T-cell (primary cell): ENCODE results near the gene C10orf90. TPM values are rescaled to one million over a fixed set of nuclear protein-coding genes. Genes with fewer than 3 reads are reported as not detected.

Experiments
- ATAC-seq, 4 experiments: fragments of 200-7000 bp in 3 of 4; fragments of 150-1000 bp in 1 of 4; cut with Tn5 transposase; replicated peaks in 1 of 4; 1 replicate in 3 of 4; 2 replicates in 1 of 4; pipeline ENCODE4 v1.10.0; 2021; ENCODE audit warnings: moderate library complexity in 3 of 4, mild to moderate bottlenecking in 2 of 4, moderate number of reproducible peaks in 1 of 4
- CTCF ChIA-PET, 2 donors: fragments of 300-600 bp; sonication (Branson Sonifier 250); formaldehyde crosslinking; loops; one replicate each; lab custom pipeline; 2022; ENCODE audit warnings: antibody characterized with exemption in 2 of 2; lab: Charles Lee
- POLR2A ChIA-PET, 2 donors: fragments of 300-600 bp; sonication (Branson Sonifier 250); formaldehyde crosslinking; loops; one replicate each; lab custom pipeline; 2022; ENCODE audit warnings: antibody characterized with exemption in 2 of 2; lab: Charles Lee
- DNase-seq, 35 experiments: peaks; one replicate each; pipeline versions ENCODE4 v3.0.0 to v3.0.0-alpha.2; 2013 to 2023
- H3K27ac ChIP-seq: one replicate; pipeline ENCODE4 v1.5.1; 2013; ENCODE audit warnings: low read length
- H3K27me3 ChIP-seq, 2 experiments: replicated peaks in 1 of 2; 1 replicate in 1 of 2; 2 replicates in 1 of 2; pipeline versions ENCODE4 v1.6.1 to v1.7.0; 2013; ENCODE audit warnings: low read length in 1 of 2, mixed read lengths in 1 of 2; ENCODE audit not compliant: control insufficient read depth in 2 of 2, insufficient read depth in 2 of 2; ENCODE audit errors: extremely low read depth in 1 of 2
- H3K36me3 ChIP-seq, 2 donors: 1 replicate in 1 of 2; 2 replicates in 1 of 2; pipeline versions ENCODE4 v1.6.1 to v1.7.0; 2013; ENCODE audit warnings: low read length in 1 of 2; ENCODE audit not compliant: control insufficient read depth in 2 of 2, insufficient read depth in 1 of 2; ENCODE audit errors: extremely low read depth in 1 of 2
- H3K4me1 ChIP-seq, 2 experiments: 1 replicate in 1 of 2; 2 replicates in 1 of 2; pipeline versions ENCODE4 v1.6.1 to v1.7.0; 2013; ENCODE audit warnings: low read length in 2 of 2, mixed read lengths in 1 of 2; ENCODE audit not compliant: insufficient read depth in 2 of 2, control insufficient read depth in 1 of 2; ENCODE audit errors: extremely low read depth in 1 of 2
- H3K4me3 ChIP-seq, 2 donors: 1 replicate in 1 of 2; 2 replicates in 1 of 2; pipeline versions ENCODE4 v1.5.1 to v1.7.0; 2013; ENCODE audit warnings: mild to moderate bottlenecking in 2 of 2, low read length in 1 of 2, moderate library complexity in 1 of 2; ENCODE audit not compliant: control insufficient read depth in 1 of 2; ENCODE audit errors: extremely low read depth in 1 of 2
- H3K9me3 ChIP-seq: 2 replicates; pipeline ENCODE4 v1.7.0; 2013
- H3K27ac Mint-ChIP-seq, 2 donors: one replicate each; pipeline ENCODE4 v1.8.0; 2020 to 2021; ENCODE audit warnings: mild to moderate bottlenecking in 2 of 2, mixed read lengths in 2 of 2
- H3K27me3 Mint-ChIP-seq, 2 donors: one replicate each; pipeline ENCODE4 v1.8.0; 2021 to 2022; ENCODE audit warnings: mixed read lengths in 2 of 2
- H3K36me3 Mint-ChIP-seq: one replicate; pipeline ENCODE4 v1.8.0; 2021; ENCODE audit warnings: mixed read lengths
- H3K4me1 Mint-ChIP-seq, 3 donors: one replicate each; pipeline ENCODE4 v1.8.0; 2020 to 2022; ENCODE audit warnings: mixed read lengths in 3 of 3, mild to moderate bottlenecking in 1 of 3
- H3K4me3 Mint-ChIP-seq, 3 donors: one replicate each; pipeline ENCODE4 v1.8.0; 2020 to 2022; ENCODE audit warnings: mild to moderate bottlenecking in 3 of 3, mixed read lengths in 3 of 3, moderate library complexity in 3 of 3
- H3K9me3 Mint-ChIP-seq, 3 donors: one replicate each; pipeline ENCODE4 v1.8.0; 2020 to 2022; ENCODE audit warnings: mixed read lengths in 3 of 3
- WGBS: methylation state at CpG from one replicate; pipeline ENCODE4 v1.1.5; 2013; ENCODE audit warnings: missing lambda C conversion rate; ENCODE audit not compliant: insufficient coverage; 5-methylcytosine and 5-hydroxymethylcytosine counted together
- total RNA-seq, 35 experiments: library from RNA in 6 of 35; stranded (reverse) in 6 of 35; fragments of 120-200 nt in 1 of 35; gene quantifications; one replicate each; pipeline versions ENCODE4 v1.2.1 to v1.2.4 and lab custom pipeline; 2013 to 2026

Gene C10orf90
- total RNA-seq, 5 donors from 2014 or later (not counting 1 experiment from before 2014, with no cell fraction given) = not detected

DNA sequence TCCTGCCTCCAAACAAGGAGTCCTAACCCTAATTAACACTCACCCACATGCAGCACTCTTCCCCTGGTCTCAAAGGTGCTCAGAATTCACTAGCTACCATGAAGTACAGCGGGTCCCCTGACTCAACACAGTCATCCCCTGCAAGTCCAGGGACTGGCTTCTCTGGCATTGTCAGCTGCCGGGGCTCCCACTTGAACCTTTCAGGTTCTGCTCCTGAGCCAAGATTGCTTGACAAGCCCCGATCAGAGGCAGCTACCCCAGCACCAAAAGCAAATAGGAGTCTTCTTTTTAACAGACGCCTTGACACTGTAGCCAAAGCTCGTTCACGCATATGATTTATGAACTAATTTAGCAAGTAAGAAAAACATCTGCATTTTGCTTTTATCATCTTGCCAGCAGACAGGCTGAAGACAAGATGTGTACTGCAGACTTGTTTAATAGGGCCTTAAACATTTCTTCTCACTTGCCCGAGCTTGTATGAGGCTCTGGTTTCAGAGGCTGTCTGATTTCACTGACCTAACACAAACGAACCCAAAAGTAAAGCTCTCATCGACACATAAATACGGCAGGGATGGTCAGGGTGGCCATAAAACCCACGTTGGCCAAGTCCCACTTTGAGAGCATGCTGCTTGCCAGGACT is 214.6 kb downstream of the C10orf90 start:
- peaks cover 0 to 2% (median 0%) of the 10 kb centered on the region in 3 donors for H3K4me1 Mint-ChIP-seq
- ChIA-PET POLR2A (no interaction called here), CTCF (no interaction called here)
- H3K36me3 Mint-ChIP-seq = no peaks in the 10 kb centered on the region
- ATAC-seq (no peak), DNase-seq (no peak)
- Histone ChIP-seq H3K27me3 (no peaks in the 10 kb centered on the region), H3K9me3 (no peaks in the 10 kb centered on the region), H3K27ac (no peak overlapping the region), H3K36me3 (no peaks in the 10 kb centered on the region), H3K4me1 (no peaks in the 10 kb centered on the region), H3K4me3 (no peak overlapping the region)
- no peaks in the 10 kb centered on the region for H3K27me3 Mint-ChIP-seq
- H3K4me3 Mint-ChIP-seq = no peak overlapping the region
- WGBS = 78% methylated on average over 6 of the region's 11 CpGs
- peaks cover 0 to 1% (median 0%) of the 10 kb centered on the region in 3 donors for H3K9me3 Mint-ChIP-seq
- no peak overlapping the region for H3K27ac Mint-ChIP-seq

DNA sequence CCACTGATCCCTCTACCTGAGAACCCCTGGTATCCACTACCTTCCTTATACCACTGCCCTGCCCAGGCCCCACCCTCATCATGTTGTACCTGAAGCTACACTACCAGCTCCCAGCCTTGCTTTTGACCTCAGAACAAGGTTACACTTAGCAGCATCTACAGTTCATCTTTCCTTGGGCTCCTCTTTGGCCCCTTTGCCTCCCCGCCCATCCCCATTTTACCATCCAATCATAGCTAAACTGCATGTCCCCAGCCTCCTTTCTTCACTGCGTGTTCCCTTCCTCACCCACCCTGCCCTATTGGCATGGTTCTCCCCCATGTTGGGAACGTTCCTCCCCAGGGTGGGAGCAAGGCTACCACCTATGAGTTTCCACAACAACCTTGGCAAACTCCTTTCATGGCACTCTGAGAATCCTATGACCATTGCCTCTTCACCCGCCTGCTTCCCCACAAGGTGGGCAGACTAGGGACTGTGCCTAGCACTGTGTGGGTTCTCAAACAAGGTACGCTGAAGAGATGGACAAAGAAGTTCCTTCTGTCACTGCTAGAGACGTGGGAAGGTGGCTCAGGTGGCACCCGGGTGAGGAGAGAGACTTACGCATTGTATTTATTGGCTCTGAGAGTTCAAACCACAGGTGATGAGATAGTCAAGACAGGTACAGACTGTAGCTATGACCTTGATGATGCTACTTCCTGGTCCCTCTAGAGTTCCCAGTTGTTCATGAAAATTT is 215.3 kb downstream of the C10orf90 start:
- Histone ChIP-seq H3K36me3 (no peaks in the 10 kb centered on the region), H3K4me3 (no peak overlapping the region), H3K27me3 (no peaks in the 10 kb centered on the region), H3K4me1 (no peaks in the 10 kb centered on the region), H3K9me3 (no peaks in the 10 kb centered on the region), H3K27ac (no peak overlapping the region)
- ATAC-seq (no peak), DNase-seq (no peak)
- 85% methylated on average over 7 of the region's 8 CpGs for WGBS
- ChIA-PET CTCF (no interaction called here), POLR2A (no interaction called here)
- Mint-ChIP-seq H3K9me3 (peaks cover 0 to 5% (median 0%) of the 10 kb centered on the region in 3 donors), H3K4me1 (peaks cover 0 to 2% (median 0%) of the 10 kb centered on the region in 3 donors), H3K36me3 (no peaks in the 10 kb centered on the region), H3K27ac (no peak overlapping the region), H3K4me3 (no peak overlapping the region), H3K27me3 (no peaks in the 10 kb centered on the region)

GRCh38 chr10:126454045-126454751 is 216.3 kb downstream of the C10orf90 start:
- no peak overlapping the region for H3K4me3 Mint-ChIP-seq
- no peak for ATAC-seq
- no peaks in the 10 kb centered on the region for H3K4me1 Mint-ChIP-seq

GRCh38 chr10:126452245-126452644 is 218.2 kb downstream of the C10orf90 start:
- CTCF ChIA-PET = no interaction called here
- no peaks in the 10 kb centered on the region for H3K36me3 Mint-ChIP-seq
- H3K4me3 Mint-ChIP-seq = no peak overlapping the region

More at GRCh38 chr10:126454045-126454751, 216.3 kb downstream of the C10orf90 start:
- no peaks in the 10 kb centered on the region for H3K4me1 ChIP-seq
- Mint-ChIP-seq H3K27ac (no peak overlapping the region), H3K36me3 (no peaks in the 10 kb centered on the region), H3K9me3 (peaks cover 0 to 8% (median 0%) of the 10 kb centered on the region in 3 donors), H3K27me3 (no peaks in the 10 kb centered on the region)
- H3K27ac ChIP-seq = no peak overlapping the region
- H3K36me3 ChIP-seq = no peaks in the 10 kb centered on the region
- ChIA-PET CTCF (no interaction called here), POLR2A (no interaction called here)
- 100% methylated on average over 1 of the region's 4 CpGs for WGBS
- H3K27me3 ChIP-seq = no peaks in the 10 kb centered on the region
- no peak overlapping the region for H3K4me3 ChIP-seq
- DNase-seq = no peak
- no peaks in the 10 kb centered on the region for H3K9me3 ChIP-seq

DNA sequence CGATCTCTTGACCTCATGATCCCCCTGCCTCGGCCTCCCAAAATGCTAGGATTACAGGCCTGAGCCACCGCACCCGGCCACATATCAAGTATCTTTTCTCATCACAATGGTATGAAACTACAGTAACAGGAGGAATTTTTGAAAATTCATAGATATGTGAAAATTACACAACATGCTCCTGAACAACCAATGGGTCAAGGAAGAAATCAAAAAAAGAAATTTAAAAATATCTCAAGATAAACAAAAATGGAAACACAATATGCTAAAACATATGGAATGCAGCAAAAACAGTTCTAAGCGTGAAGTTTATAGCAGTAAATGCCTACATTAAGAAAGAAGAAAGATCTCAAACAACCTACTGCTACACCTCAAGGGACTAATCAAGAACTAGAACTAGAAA is 222.4 kb downstream of the C10orf90 start:
- H3K9me3 ChIP-seq = no peaks in the 10 kb centered on the region
- no peak overlapping the region for H3K4me3 ChIP-seq
- ATAC-seq (no peak), DNase-seq (no peak)
- no peaks in the 10 kb centered on the region for H3K4me1 ChIP-seq
- H3K27ac ChIP-seq = no peak overlapping the region
- no peaks in the 10 kb centered on the region for H3K27me3 ChIP-seq
- ChIA-PET POLR2A (interaction anchor here in 1 of 2 donors (0.7 kb wide), 1 partner anchor 8 kb away, joined by 3 read pairs; no protein-coding TSS in a partner anchor), CTCF (no interaction called here)
- no peaks in the 10 kb centered on the region for H3K4me1 Mint-ChIP-seq
- WGBS = no CpG with 5 or more reads among the region's 5 CpGs
- no peak overlapping the region for H3K4me3 Mint-ChIP-seq
- H3K36me3 Mint-ChIP-seq = no peaks in the 10 kb centered on the region
- peaks cover 6 to 20% (median 7%) of the 10 kb centered on the region in 3 donors for H3K9me3 Mint-ChIP-seq
- no peaks in the 10 kb centered on the region for H3K36me3 ChIP-seq
- H3K27ac Mint-ChIP-seq = no peak overlapping the region
- H3K27me3 Mint-ChIP-seq = peaks cover 0 to 3% of the 10 kb centered on the region in 2 donors

More at GRCh38 chr10:126452245-126452644, 218.2 kb downstream of the C10orf90 start:
- Mint-ChIP-seq H3K27me3 (no peaks in the 10 kb centered on the region), H3K27ac (no peak overlapping the region), H3K4me1 (no peaks in the 10 kb centered on the region), H3K9me3 (peaks cover 0 to 8% (median 0%) of the 10 kb centered on the region in 3 donors)
- H3K4me3 ChIP-seq = no peak overlapping the region
- no peaks in the 10 kb centered on the region for H3K4me1 ChIP-seq
- H3K27ac ChIP-seq = no peak overlapping the region
- H3K9me3 ChIP-seq = no peaks in the 10 kb centered on the region
- POLR2A ChIA-PET = no interaction called here
- no CpG with 5 or more reads among the region's 2 CpGs for WGBS
- DNase-seq (no peak), ATAC-seq (no peak)
- no peaks in the 10 kb centered on the region for H3K27me3 ChIP-seq
- H3K36me3 ChIP-seq = no peaks in the 10 kb centered on the region

- Mint-ChIP-seq H3K9me3 (peaks cover 6 to 14% (median 12%) of the 10 kb centered on the region in 3 donors), H3K27me3 (peaks cover under 1 to 4% of the 10 kb centered on the region in 2 donors), H3K27ac (no peak overlapping the region), H3K36me3 (no peaks in the 10 kb centered on the region), H3K4me3 (no peak overlapping the region), H3K4me1 (peaks cover 0 to 2% (median 0%) of the 10 kb centered on the region in 3 donors)
- Histone ChIP-seq H3K9me3 (no peaks in the 10 kb centered on the region), H3K4me3 (no peak overlapping the region), H3K4me1 (no peaks in the 10 kb centered on the region), H3K36me3 (no peaks in the 10 kb centered on the region), H3K27ac (no peak overlapping the region), H3K27me3 (peaks cover 2% of the 10 kb centered on the region in 2 experiments)
- 89% methylated on average over 3 of the region's 3 CpGs for WGBS
- POLR2A ChIA-PET = interaction anchor here in 1 of 2 donors (0.5 kb wide), 1 partner anchor 8 kb away, joined by 3 read pairs; no protein-coding TSS in a partner anchor
- DNase-seq (no peak), ATAC-seq (no peak)
- CTCF ChIA-PET = no interaction called here
Observed at GRCh38 chr10:126439942-126440341, 230.6 kb downstream of the C10orf90 start.
